Fibroblast of lung (primary cell): Measurements from ENCODE around the gene GGT7. TPM values are rescaled to one million over a fixed set of nuclear protein-coding genes. Genes with fewer than 3 reads are reported as not detected.
A peak's percentile ranks its signal among the peaks of the same experiment; 100 is the strongest.

Experiments used
- DNase-seq, 2 donors: peaks; one replicate each; pipeline versions ENCODE4 v3.0.0 to v3.0.0-alpha.2; 2010; ENCODE audit warnings: low read depth in 2 of 2
- H2AFZ ChIP-seq: 2 replicates; pipeline ENCODE4 v1.5.1; 2012; ENCODE audit warnings: low read length, control low read depth, inconsistent platforms
- H3K27ac ChIP-seq: 2 replicates; pipeline ENCODE4 v1.5.1; 2011; ENCODE audit warnings: low read length, control low read depth; ENCODE audit not compliant: insufficient read depth
- H3K27me3 ChIP-seq: 2 replicates; pipeline ENCODE4 v1.5.1; 2011; ENCODE audit warnings: mild to moderate bottlenecking, low read length; ENCODE audit not compliant: control insufficient read depth, insufficient read depth
- H3K36me3 ChIP-seq: 2 replicates; pipeline ENCODE4 v1.5.1; 2011; ENCODE audit warnings: low read length; ENCODE audit not compliant: control insufficient read depth, insufficient read depth
- H3K4me1 ChIP-seq: 2 replicates; pipeline ENCODE4 v1.5.1; 2011; ENCODE audit warnings: low read length; ENCODE audit not compliant: control insufficient read depth, insufficient read depth; ENCODE audit errors: extremely low read depth
- H3K4me2 ChIP-seq: 2 replicates; pipeline ENCODE4 v1.5.1; 2011; ENCODE audit warnings: low read length, control low read depth; ENCODE audit not compliant: insufficient read depth; ENCODE audit errors: extremely low read depth
- H3K4me3 ChIP-seq, 4 experiments: fragments of 200-600 bp in 1 of 4; sonication (generic) in 1 of 4; replicated peaks in 1 of 4; 2 replicates each; pipeline ENCODE4 v1.5.1; 2011 to 2016; ENCODE audit warnings: low read length in 4 of 4, low read depth in 3 of 4, mild to moderate bottlenecking in 3 of 4, control low read depth in 2 of 4, inconsistent platforms in 1 of 4, mixed read lengths in 1 of 4; ENCODE audit not compliant: insufficient read depth in 1 of 4; ENCODE audit errors: control extremely low read depth in 1 of 4
- H3K79me2 ChIP-seq: 2 replicates; pipeline ENCODE4 v1.5.1; 2012; ENCODE audit warnings: mild to moderate bottlenecking, low read length, inconsistent platforms; ENCODE audit not compliant: control insufficient read depth, insufficient read depth
- H3K9ac ChIP-seq: 2 replicates; pipeline ENCODE4 v1.5.1; 2011; ENCODE audit warnings: mild to moderate bottlenecking, low read length, control low read depth; ENCODE audit not compliant: insufficient read depth
- H3K9me3 ChIP-seq: 2 replicates; pipeline ENCODE4 v1.5.1; 2012; ENCODE audit warnings: low read depth, low read length; ENCODE audit not compliant: control insufficient read depth, insufficient read depth
- H4K20me1 ChIP-seq: 2 replicates; pipeline ENCODE4 v1.5.1; 2011; ENCODE audit warnings: low read length; ENCODE audit not compliant: control insufficient read depth, insufficient read depth; ENCODE audit errors: extremely low read depth
- EZH2 ChIP-seq: IDR thresholded peaks from 2 replicates; pipeline ENCODE4 v1.5.1; 2012; ENCODE audit warnings: low read length, control low read depth, mild to moderate bottlenecking; ENCODE audit errors: missing control alignments
- polyA plus RNA-seq, 2 donors: library from polyadenylated mRNA; depleted of rRNA in 1 of 2; stranded (reverse) in 1 of 2; unstranded in 1 of 2; fragments of >200 nt; gene quantifications; 2 replicates each; pipeline ENCODE4 v1.2.1, GENCODE V29; 2011 to 2012; ENCODE audit warnings: missing spikeins in 1 of 2
- total RNA-seq: library from RNA; depleted of rRNA; stranded (reverse); fragments of >200 nt; gene quantifications from 2 replicates; pipeline ENCODE4 v1.2.1, GENCODE V29; 2014
- TF ChIP-seq, protein P1 (sequence below), 2 donors: IDR thresholded peaks in 1 of 2; conservative IDR thresholded peaks in 1 of 2; 1 replicate in 1 of 2; 2 replicates in 1 of 2; pipeline ENCODE4 v1.5.1; 2011 to 2012; ENCODE audit warnings: low read length in 2 of 2, control low read depth in 1 of 2, inconsistent platforms in 1 of 2, low read depth in 1 of 2, mild to moderate bottlenecking in 1 of 2

Gene GGT7
- total and polyA plus RNA-seq, 2 donors (not counting 1 experiment from before 2014, with no cell fraction given) = 10.3 to 15.2 TPM

DNA sequence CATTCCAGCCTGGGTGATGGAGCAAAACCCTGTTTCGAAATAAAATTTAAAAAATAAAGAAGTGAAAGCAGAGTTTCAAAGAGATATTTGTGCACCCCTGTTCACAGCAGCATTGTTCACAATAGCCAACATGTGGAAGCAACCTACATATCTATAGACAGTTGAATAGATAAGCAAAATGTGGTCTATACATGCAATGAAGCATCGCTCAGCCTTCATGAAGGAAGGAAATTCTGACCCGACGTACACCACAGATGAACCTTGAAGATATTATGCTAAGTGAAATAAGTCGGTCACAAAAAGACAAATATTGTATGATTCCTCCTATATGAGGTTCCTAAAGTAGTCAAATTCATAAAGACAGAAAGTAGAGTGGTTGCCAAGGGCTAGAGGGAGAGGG lies 40.7 kb downstream of the GGT7 start:
- Histone ChIP-seq H2AFZ (no peak overlapping the region), H4K20me1 (no peaks in the 10 kb centered on the region), H3K27me3 (peaks cover 7% of the 10 kb centered on the region), H3K4me3 (no peak overlapping the region), H3K9ac (no peak overlapping the region), H3K4me2 (no peak overlapping the region), H3K27ac (no peak overlapping the region), H3K9me3 (no peaks in the 10 kb centered on the region), H3K4me1 (no peaks in the 10 kb centered on the region), H3K36me3 (no peaks in the 10 kb centered on the region), H3K79me2 (no peaks in the 10 kb centered on the region)
- TF ChIP-seq EZH2 = no peak
- TF ChIP-seq, protein P1, sequence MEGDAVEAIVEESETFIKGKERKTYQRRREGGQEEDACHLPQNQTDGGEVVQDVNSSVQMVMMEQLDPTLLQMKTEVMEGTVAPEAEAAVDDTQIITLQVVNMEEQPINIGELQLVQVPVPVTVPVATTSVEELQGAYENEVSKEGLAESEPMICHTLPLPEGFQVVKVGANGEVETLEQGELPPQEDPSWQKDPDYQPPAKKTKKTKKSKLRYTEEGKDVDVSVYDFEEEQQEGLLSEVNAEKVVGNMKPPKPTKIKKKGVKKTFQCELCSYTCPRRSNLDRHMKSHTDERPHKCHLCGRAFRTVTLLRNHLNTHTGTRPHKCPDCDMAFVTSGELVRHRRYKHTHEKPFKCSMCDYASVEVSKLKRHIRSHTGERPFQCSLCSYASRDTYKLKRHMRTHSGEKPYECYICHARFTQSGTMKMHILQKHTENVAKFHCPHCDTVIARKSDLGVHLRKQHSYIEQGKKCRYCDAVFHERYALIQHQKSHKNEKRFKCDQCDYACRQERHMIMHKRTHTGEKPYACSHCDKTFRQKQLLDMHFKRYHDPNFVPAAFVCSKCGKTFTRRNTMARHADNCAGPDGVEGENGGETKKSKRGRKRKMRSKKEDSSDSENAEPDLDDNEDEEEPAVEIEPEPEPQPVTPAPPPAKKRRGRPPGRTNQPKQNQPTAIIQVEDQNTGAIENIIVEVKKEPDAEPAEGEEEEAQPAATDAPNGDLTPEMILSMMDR (conservative IDR thresholded peaks at IDR 0.05 in 1 of 2, IDR thresholded peaks at IDR 0.05 in 1 of 2; ENCODE audit: low read depth in 1 of 2, low read length in 2 of 2) = no peak
- no peak for DNase-seq

GRCh38 chr20:34829191-34829590 lies 43.5 kb downstream of the GGT7 start:
- Histone ChIP-seq H3K9me3 (no peaks in the 10 kb centered on the region), H3K4me1 (peaks cover 4% of the 10 kb centered on the region), H3K27me3 (peaks cover 7% of the 10 kb centered on the region), H3K27ac (no peak overlapping the region), H3K4me2 (no peak overlapping the region), H4K20me1 (no peaks in the 10 kb centered on the region), H3K79me2 (peaks cover 8% of the 10 kb centered on the region), H3K4me3 (no peak overlapping the region), H3K36me3 (no peaks in the 10 kb centered on the region), H2AFZ (no peak overlapping the region), H3K9ac (no peak overlapping the region)
- no peak for DNase-seq
- no peak for TF ChIP-seq EZH2
- TF ChIP-seq, protein P1 (conservative IDR thresholded peaks at IDR 0.05 in 1 of 2, IDR thresholded peaks at IDR 0.05 in 1 of 2; ENCODE audit: low read depth in 1 of 2, low read length in 2 of 2) = no peak

DNA sequence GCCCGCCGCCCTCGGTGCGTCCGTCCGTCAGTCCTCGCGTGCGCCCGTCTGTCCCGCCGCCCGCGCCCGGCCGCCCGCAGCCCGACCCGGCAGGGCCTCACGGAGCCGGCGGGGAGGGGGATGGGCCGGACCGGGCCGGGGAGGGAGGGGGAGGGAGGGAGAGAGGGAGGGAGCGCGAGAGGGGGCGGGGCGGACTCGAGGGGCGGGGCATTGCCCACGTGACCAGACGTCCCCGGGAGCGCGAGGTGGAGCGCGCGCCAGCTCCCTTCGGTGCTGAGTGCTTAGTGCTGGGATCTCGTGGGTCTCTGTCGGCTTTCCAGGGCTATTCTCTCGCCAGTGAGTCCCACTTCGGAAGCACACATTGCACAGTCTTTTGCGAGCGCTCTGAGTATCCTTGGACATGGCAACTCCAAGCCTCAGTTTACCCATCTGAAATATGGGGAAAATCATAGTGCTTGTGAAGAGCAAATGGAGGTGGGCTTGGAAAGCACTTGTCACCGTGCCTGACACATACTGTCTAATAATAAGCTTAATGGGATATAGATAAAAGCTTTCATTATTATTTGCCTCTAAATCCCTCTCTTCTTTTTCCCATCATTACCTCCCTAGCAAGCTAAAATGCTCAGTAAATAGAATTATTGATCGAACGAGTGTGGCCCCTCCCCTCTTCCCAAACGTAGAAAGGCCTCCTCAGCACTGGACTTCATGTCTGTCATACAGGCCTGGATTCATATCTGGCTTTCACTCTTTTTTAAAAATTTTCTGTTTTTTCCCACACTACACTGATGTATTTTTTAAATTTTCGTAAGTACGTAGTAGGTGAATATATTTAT lies 46.9 kb downstream of the GGT7 start, which contains the start of gene NCOA6:
Gene NCOA6, minus strand, starts transcription at position 122 of the 833 bp plus-strand sequence. CDS start 43,296 bp downstream, outside the sequence.
- H3K36me3 ChIP-seq = no peaks in the 10 kb centered on the region
- no peaks in the 10 kb centered on the region for H4K20me1 ChIP-seq
- peak within 1 kb of the TSS; percentile 82 for H2AFZ ChIP-seq
- H3K79me2 ChIP-seq = peaks cover 40% of the 10 kb centered on the region
- H3K4me2 ChIP-seq = peak within 1 kb of the TSS; percentile 91
- H3K4me1 ChIP-seq = peaks cover 4% of the 10 kb centered on the region
- TF ChIP-seq, protein P1 (conservative IDR thresholded peaks at IDR 0.05 in 1 of 2, IDR thresholded peaks at IDR 0.05 in 1 of 2; ENCODE audit: low read depth in 1 of 2, low read length in 2 of 2) = no peak
- TF ChIP-seq EZH2 = no peak
- H3K27ac ChIP-seq = peak within 1 kb of the TSS; percentile 72
- peaks cover 5% of the 10 kb centered on the region for H3K27me3 ChIP-seq
- H3K9ac ChIP-seq = peak within 1 kb of the TSS; percentile 88
- peak within 1 kb of the TSS; percentile 84 to 98 (median 93) for H3K4me3 ChIP-seq
- DNase-seq = peak; percentile 73 to 82
- H3K9me3 ChIP-seq = no peaks in the 10 kb centered on the region
